ENCODE results near the gene GRAMD1A. TPM values are rescaled to one million over a fixed set of nuclear protein-coding genes. Genes with fewer than 3 reads are reported as not detected.
"Not testable (repeated sequence)": the region's sequence is repeated elsewhere in the genome, so short reads cannot be mapped to it uniquely, and the experiment has no call there.

Gene GRAMD1A
- total RNA-seq, 1 experiment from 2014 or later, result 24.8 TPM

GRCh38 chr19:35034588-35035382, 34.7 kb downstream of the GRAMD1A start:
- DNase-seq (ENCODE audit: low spot score), result no peak

DNA sequence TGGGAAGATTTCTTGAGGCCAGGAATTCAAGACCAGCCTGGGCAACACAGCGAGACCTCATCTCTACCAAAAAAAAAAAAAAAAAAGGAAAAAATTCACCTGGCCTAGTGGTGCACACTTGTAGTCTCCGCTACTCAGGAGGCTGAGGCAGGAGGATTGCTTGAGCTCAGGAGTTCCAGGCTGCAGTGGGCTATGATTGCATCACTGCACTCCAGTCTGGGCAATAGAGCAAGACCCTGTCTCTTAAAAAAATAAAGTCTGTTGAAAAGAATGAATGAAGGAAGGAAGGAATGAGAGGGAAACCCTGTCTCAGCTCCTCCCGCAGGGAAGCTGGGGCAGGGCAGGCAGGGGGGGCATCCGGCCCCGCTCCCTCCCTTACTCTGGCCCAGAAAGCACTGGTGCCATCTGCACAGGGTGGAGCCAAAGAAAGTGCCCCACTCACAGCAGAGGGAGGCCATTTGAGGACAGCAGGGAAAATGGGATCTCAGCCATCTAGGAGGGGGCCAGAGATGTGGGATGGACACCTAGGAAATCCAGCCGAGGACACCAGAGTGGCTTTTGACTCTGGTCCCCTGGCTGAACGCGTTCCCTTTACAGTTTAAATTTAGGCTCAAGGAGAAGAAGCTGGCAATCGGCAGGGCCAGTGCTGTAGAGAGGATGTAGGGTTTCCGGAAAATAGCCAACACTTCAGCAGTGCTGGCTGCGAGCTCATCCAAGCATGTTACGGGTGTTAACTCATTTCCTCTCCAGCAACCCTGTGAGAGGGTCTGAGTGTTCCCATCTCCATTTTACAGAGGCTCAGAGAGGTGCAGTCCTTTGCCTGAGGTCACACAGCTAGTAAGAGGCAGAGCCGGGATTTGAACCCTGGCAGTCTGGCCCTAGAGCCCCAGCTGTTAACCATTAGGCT, 37.8 kb downstream of the GRAMD1A start:
- DNase-seq (ENCODE audit: low spot score), result no peak

DNA sequence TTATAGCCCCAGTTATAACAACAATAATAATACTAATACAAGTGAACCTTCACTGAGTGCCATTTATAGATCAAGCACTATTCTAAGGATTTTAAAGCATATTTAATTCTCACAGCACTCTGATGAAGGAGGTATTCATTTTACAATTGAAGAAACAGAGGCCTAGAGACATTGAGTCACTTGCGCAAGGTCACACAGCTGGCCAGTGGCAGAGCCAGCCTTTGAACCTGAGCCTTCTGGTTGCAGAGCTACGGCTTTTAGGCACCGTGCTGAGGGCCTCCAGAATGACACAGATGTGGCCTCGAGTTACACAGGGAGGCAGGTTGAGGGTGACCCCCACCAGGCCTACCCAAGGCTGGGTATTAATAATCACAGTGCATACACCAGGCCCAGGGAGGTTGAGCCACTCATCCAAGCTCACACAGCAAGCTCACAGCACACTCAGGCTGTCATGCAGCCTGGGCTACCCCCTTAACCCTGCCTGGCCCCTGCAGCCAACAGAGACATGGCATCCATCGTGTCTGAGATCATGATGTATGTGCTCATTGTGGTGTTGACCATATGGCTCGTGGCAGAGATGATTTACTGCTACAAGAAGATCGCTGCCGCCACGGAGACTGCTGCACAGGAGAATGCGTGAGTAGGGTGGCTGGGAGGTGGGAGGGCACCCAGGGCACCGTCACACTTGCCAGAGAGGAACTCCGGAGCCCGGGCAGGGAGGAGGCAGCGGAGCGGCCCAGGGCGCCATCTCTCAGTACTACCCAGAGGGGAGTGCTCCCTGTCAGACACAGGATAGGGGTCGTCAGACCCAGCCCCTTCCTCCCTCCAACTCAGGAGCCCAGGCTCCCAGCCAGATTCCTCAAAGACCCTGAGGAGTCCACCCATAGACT, 38.7 kb downstream of the GRAMD1A start:
- DNase-seq (ENCODE audit: low spot score), result no peak

- DNase-seq (ENCODE audit: low spot score), result no peak
Observed at GRCh38 chr19:35039881-35040825, 40.0 kb downstream of the GRAMD1A start.

DNA sequence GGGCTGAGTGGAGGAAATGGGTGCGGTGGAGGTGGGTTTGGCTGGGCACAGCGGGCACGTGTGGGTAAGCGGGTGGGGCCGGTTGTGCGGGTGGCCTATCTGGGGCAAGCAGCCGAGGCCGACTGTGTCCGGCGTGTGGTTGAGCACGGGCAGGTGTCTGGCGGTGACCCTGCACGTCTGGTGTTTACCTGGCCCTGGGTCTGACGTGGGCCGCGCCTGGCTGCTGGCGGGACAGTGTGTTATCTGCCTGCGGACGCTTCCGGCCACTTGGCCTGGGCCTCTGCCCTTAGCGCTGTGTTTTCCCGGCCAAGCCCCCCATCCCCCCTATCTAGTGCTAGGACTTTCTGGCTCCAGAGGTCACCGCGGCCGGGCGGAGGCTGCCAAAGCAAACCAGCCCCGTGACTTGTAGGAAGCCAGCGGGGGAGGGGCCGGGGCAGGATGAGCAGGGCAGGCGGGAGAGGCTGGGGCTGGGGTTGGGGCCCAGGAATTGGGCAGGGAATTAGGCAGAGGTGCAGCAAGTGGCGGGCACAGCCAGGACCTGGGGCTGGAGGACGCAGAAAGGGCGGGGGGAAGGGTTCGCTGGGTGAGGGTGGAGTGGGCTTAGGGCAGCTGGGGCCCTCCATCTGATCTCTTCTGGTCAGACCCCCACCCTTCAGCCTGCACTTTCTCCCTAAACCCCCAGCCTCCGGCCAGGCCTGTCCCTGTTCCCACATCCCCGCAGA, 40.9 kb downstream of the GRAMD1A start:
- DNase-seq (ENCODE audit: low spot score), result peak; percentile 24

DNA sequence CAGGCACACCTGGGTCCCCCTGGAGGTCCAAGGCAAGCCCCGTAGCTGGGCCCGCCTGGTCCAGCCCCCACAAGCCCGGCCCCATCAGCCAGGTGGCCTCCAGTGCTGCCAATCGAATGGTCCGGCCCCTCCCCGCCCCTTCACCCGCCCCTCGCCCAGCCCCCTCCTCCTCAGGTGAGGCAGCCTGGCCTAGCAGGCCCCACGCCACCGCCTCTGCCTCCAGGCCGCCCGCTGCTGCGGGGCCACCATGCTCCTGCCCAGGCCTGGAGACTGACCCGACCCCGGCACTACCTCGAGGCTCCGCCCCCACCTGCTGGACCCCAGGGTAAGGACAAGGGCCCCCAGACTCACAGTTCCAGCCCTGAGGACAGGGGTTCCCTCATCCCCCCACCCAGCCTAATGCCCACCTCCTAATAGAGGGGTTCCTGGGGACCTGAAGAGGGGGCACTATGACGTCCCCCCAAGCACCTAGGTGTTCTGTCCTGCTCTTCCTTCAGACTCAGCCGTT, 41.5 kb downstream of the GRAMD1A start, which contains the start of gene HPN:
Gene HPN (plus strand): TSS at position 174 of the 508 bp plus-strand sequence. CDS start 786 bp downstream, outside the sequence.
- DNase-seq (ENCODE audit: low spot score), result no peak

DNA sequence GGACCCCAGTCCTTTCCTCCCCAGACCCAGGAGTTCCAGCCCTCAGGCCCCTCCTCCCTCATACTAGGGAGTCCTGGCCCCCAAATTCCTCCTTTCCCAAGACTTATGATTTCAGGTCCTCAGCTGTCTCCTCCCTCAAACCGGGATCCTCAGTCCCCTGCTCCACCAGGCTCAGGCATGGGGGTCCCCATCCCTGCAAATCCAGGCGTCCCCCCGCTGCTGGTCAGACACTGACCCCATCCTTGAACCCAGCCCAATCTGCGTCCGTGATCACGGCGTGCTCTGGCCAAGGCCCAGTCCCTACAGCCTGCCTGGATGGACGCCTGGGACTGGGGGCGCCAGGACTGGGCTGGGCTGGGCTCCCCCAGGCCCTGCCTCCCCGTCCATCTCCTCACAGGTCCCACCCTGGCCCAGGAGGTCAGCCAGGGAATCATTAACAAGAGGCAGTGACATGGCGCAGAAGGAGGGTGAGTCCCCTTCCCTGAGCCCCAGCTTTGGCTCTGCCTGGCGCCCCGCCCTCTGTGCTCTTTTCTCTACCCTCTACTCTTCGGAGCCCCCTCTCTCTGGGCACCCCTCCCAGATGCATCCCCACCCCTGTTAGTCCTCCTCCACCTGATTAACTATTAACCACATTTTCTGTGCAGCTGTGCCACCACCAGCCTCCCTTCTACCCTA, 42.1 kb downstream of the GRAMD1A start:
- DNase-seq (ENCODE audit: low spot score), result no peak

DNA sequence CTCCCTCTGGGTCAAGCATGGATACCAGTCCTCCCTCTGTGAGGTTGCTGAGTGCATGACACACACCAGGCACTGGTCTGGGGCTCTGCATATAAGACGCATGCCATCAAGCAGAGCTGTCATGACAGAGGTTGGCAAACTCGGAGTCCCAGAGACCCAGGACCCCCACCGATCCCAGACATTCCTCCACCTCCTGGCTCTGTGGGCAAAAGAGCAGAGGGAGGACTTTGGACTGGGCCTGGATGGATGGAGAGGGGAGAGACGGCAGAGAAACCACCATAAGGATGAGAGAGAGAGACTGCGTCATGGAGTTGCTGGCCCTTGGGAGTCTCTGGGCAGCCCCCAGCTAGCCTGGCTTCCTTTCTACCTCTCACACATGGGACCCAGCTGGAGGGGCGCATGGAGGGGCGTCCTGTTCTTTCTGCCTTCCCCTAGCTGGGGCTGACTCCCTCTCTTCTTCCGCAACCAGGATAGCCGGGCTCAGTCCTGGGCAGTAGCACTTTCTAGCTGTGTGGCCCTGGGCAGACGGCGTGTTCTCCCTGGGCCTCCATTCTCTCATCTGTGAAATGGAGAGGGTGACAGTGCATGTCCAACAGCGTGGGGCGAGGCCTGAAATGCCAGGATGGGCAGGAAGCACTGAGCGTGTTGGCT, 43.0 kb downstream of the GRAMD1A start:
- no peak for DNase-seq (ENCODE audit: low spot score)

- no peak for DNase-seq (ENCODE audit: low spot score)
Observed at GRCh38 chr19:35043906-35044305, 43.8 kb downstream of the GRAMD1A start.

DNA sequence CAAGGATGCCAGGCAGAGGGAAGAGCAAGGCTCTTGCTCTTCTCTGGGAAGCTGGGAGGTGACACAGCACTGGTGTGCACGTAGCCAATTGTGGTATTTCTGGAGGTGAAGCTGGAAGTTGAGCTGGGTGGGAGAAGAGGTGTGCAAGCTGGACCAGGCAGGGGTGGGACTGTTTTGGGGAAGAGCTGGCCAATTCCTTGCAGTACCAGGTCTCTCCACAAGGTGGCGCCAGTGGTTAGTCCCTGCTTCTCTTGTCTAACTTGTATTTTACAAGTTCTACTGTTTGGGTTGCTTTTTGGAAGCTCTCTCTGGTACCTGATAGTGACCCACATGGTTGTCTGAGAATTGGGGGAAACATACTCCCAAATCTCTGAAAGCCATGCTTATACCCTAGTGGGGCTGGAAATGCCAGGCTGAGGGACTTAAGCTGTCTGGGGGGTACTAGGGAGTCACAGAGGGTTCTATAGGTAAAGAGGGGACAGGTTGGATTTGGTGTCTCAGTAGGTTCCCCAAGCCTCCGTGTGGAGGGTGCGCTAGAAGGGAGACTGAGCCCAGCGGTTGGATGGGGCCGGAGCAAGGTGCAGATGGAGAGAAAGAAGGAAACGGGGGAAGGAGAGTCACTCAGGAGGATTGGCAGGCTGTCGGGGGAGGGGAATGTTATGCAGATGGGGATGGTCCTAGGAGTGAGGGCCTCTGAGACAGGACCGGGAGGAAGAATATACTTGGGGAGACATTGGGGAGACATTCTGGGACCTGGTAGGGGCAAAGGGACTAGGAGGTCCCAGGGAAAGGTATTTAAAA, 44.4 kb downstream of the GRAMD1A start:
- peak; percentile 83 for DNase-seq (ENCODE audit: low spot score)

GRCh38 chr19:35045667-35046300, 45.7 kb downstream of the GRAMD1A start:
- DNase-seq (ENCODE audit: low spot score), result peak; percentile 63

DNA sequence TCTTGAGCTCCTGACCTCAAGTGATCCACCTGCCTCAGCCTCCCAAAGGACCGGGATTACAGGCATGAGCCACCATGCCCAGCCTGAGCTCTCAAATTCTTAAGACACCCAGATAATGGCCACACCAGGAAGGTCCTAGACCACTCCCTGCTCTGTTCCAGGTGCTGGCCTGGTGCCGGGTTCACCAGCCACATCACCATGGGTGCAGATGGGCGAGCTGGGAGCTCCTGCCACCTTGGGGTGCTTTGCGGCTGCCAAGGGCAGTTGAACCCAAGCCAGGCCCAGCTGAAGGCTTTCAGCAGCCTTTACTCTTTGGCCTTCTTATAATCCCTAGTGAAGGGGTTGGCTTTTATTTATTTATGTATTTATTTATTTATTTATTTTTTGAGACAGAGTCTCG, 46.3 kb downstream of the GRAMD1A start:
- DNase-seq (ENCODE audit: low spot score), result no peak

DNA sequence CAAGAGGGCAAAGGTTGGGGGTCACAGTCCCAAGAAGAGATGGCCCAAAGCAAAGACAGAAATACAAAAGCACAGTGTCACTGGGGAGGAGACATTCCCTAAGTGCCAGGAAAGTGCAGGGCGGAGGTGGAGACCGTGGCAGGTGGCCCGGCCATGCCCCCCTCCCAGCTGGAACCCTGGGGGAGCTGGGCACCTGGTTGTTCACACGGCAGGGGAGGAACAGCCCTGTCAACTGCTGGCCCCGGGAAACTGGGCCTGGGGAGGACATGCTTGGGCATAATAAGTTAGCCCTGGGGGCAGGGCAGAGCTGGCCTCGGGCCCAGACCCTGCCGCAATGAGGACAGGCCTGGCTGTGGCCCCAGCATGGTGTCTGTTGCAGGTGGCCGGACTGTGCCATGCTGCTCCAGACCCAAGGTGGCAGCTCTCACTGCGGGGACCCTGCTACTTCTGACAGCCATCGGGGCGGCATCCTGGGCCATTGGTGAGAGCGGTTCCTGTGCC, 48.8 kb downstream of the GRAMD1A start:
- no peak for DNase-seq (ENCODE audit: low spot score)

DNA sequence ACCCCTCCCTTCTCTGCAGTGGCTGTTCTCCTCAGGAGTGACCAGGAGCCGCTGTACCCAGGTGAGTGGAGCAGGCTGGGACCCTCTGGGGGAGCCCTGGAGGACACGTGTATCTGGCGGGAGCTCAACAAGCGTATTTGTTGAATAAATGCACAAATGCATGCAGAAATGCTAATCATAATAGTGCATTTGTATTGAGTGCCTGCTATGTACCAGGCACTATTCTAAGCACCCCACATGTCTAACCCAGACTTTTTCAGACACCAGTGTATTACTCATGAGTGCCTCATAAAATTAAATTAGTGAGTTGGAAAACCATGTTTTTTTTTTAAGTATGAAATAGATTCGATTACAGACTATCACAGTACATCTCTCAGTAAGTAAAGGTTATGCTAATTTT, 49.3 kb downstream of the GRAMD1A start:
- DNase-seq (ENCODE audit: low spot score), result no peak

- not testable (repeated sequence) for DNase-seq (ENCODE audit: low spot score)
Observed at GRCh38 chr19:35050662-35051061, 50.5 kb downstream of the GRAMD1A start.

- DNase-seq (ENCODE audit: low spot score), result not testable (repeated sequence)
Observed at GRCh38 chr19:35051268-35051667, 51.1 kb downstream of the GRAMD1A start.

DNA sequence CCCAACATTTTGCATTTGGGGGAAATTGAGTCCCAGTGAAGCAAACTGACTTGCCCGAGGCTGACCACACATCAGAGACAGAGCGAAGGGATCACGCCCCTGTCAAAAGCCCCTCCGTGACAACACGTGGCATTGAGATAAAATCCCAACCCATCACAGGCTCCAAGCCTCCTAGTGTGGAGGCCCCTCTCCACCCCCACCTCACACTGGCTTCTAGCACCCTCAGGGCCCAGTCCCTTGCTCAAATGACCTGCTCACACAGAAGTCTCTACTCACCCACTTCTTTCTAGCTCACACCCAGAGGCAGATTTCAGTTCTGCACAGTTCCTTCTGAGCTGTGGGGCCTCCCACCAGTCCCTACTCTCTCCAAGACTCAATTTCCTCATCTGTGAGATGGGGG, 51.7 kb downstream of the GRAMD1A start:
- no peak for DNase-seq (ENCODE audit: low spot score)

Measured in HT-29 (cell line).